Measurements from ENCODE around the gene RASGEF1C.
A peak's percentile ranks its signal among the peaks of the same experiment; 100 is the strongest.

RASGEF1C gene

DNA sequence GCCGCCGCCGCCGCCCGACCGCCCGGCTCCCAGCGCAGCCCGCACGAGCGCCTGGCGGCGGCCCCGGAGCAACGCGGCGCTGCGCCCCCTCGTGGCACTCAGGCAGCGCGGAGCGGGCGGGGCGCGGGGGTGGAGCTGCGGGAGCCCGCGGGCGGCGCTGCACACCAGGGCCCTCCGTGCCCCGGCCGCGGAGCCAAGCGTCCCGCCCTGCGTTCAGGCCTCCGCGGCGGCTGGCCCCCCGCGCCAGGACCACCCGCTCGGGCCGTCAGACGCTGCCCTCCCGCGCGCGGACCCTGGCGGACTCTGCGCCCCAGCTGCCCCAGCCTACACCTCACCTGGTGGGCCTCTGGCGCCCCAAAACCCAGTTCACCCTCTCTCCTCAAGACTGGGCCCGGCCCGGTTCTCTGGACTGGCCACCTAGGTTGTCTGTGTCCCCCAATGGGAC lies at the start of gene RASGEF1C:
RASGEF1C (minus strand) TSS at position 75 of the 445 bp plus-strand sequence. CDS start 71,159 bp downstream, outside the sequence.
- H4K20me1 ChIP-seq (ENCODE audit: insufficient read depth) = no peaks in the 10 kb centered on the region
- no peaks in the 10 kb centered on the region for H3K4me1 ChIP-seq (ENCODE audit: low read depth, poor library complexity, severe bottlenecking)
- H3K27ac ChIP-seq = no peak within 1 kb of the TSS
- H3K4me3 ChIP-seq (IDR thresholded peaks at IDR 0.05; ENCODE audit: insufficient read depth, low read depth, low read length) = no peak within 1 kb of the TSS
- TF ChIP-seq, protein P1, sequence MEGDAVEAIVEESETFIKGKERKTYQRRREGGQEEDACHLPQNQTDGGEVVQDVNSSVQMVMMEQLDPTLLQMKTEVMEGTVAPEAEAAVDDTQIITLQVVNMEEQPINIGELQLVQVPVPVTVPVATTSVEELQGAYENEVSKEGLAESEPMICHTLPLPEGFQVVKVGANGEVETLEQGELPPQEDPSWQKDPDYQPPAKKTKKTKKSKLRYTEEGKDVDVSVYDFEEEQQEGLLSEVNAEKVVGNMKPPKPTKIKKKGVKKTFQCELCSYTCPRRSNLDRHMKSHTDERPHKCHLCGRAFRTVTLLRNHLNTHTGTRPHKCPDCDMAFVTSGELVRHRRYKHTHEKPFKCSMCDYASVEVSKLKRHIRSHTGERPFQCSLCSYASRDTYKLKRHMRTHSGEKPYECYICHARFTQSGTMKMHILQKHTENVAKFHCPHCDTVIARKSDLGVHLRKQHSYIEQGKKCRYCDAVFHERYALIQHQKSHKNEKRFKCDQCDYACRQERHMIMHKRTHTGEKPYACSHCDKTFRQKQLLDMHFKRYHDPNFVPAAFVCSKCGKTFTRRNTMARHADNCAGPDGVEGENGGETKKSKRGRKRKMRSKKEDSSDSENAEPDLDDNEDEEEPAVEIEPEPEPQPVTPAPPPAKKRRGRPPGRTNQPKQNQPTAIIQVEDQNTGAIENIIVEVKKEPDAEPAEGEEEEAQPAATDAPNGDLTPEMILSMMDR (conservative IDR thresholded peaks at IDR 0.05; ENCODE audit: low read depth, low read length) = no peak
- H3K79me2 ChIP-seq (ENCODE audit: insufficient read depth, low read depth) = no peaks in the 10 kb centered on the region
- peak within 1 kb of the TSS; percentile 45; the same call in 1 of the 2 replicates for H3K4me2 ChIP-seq
- H3K36me3 ChIP-seq (ENCODE audit: insufficient read depth) = no peaks in the 10 kb centered on the region
- no peak within 1 kb of the TSS for H3K9ac ChIP-seq
- H3K27me3 ChIP-seq (ENCODE audit: insufficient read depth, low read depth) = no peaks in the 10 kb centered on the region
- H2AFZ ChIP-seq (ENCODE audit: low read depth) = peak within 1 kb of the TSS; percentile 26; the same call in 1 of the 2 replicates

GRCh38 chr5:180253036-180253824 lies 44.2 kb upstream of the RASGEF1C start:
- H3K9ac ChIP-seq = no peak overlapping the region
- no peaks in the 10 kb centered on the region for H4K20me1 ChIP-seq (ENCODE audit: insufficient read depth)
- H3K4me1 ChIP-seq (ENCODE audit: low read depth, poor library complexity, severe bottlenecking) = no peaks in the 10 kb centered on the region
- H3K36me3 ChIP-seq (ENCODE audit: insufficient read depth) = no peaks in the 10 kb centered on the region
- no peak overlapping the region for H3K27ac ChIP-seq
- H3K4me2 ChIP-seq = no peak overlapping the region
- no peak overlapping the region for H3K4me3 ChIP-seq (IDR thresholded peaks at IDR 0.05; ENCODE audit: insufficient read depth, low read depth, low read length)
- H3K27me3 ChIP-seq (ENCODE audit: insufficient read depth, low read depth) = no peaks in the 10 kb centered on the region
- H3K79me2 ChIP-seq (ENCODE audit: insufficient read depth, low read depth) = no peaks in the 10 kb centered on the region
- H2AFZ ChIP-seq (ENCODE audit: low read depth) = no peak overlapping the region
- TF ChIP-seq, protein P1 (conservative IDR thresholded peaks at IDR 0.05; ENCODE audit: low read depth, low read length) = no peak

GRCh38 chr5:180251887-180252286 lies 42.9 kb upstream of the RASGEF1C start:
- Histone ChIP-seq H3K4me3 (IDR thresholded peaks at IDR 0.05; ENCODE audit: insufficient read depth, low read depth, low read length) (no peak overlapping the region), H3K36me3 (ENCODE audit: insufficient read depth) (no peaks in the 10 kb centered on the region), H3K27ac (no peak overlapping the region), H3K4me2 (no peak overlapping the region), H2AFZ (ENCODE audit: low read depth) (no peak overlapping the region), H4K20me1 (ENCODE audit: insufficient read depth) (no peaks in the 10 kb centered on the region), H3K4me1 (ENCODE audit: low read depth, poor library complexity, severe bottlenecking) (no peaks in the 10 kb centered on the region), H3K79me2 (ENCODE audit: insufficient read depth, low read depth) (no peaks in the 10 kb centered on the region), H3K27me3 (ENCODE audit: insufficient read depth, low read depth) (no peaks in the 10 kb centered on the region), H3K9ac (no peak overlapping the region)
- TF ChIP-seq, protein P1 (conservative IDR thresholded peaks at IDR 0.05; ENCODE audit: low read depth, low read length) = no peak

DNA sequence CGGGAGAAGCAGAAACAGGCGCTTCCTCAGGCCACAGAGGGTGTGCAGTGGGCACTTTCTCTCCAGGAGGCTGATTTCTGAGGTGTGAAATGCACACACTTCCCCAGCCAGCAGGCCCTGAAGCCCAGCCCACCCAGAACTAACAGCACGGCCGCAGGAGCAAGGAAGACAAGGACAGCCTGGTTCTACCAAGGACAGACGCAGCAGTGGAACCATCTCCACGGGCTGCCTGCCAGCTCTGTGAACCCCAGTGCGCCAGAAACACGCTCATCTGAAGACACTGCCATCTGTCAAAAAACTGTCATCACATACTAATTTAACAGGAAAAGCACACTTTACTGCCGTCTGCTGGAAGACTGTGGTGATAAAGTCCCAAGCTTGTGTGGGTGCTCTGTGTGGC lies 42.1 kb upstream of the RASGEF1C start:
- Histone ChIP-seq H3K27ac (no peak overlapping the region), H4K20me1 (ENCODE audit: insufficient read depth) (no peaks in the 10 kb centered on the region), H3K4me1 (ENCODE audit: low read depth, poor library complexity, severe bottlenecking) (no peaks in the 10 kb centered on the region), H3K27me3 (ENCODE audit: insufficient read depth, low read depth) (no peaks in the 10 kb centered on the region), H3K4me3 (IDR thresholded peaks at IDR 0.05; ENCODE audit: insufficient read depth, low read depth, low read length) (no peak overlapping the region), H3K4me2 (no peak overlapping the region), H3K79me2 (ENCODE audit: insufficient read depth, low read depth) (no peaks in the 10 kb centered on the region), H2AFZ (ENCODE audit: low read depth) (no peak overlapping the region), H3K9ac (no peak overlapping the region), H3K36me3 (ENCODE audit: insufficient read depth) (no peaks in the 10 kb centered on the region)
- TF ChIP-seq, protein P1 (conservative IDR thresholded peaks at IDR 0.05; ENCODE audit: low read depth, low read length) = no peak

Measured in KMS-11 (cell line).